HepG2 (cell line): ENCODE measurements around the gene NCOA3. TPM values are rescaled to one million over a fixed set of nuclear protein-coding genes. Genes with fewer than 3 reads are reported as not detected.

ENCODE experiments used
- AGO1 ChIP-seq: fragments of 200-400 bp; formaldehyde crosslinking; IDR thresholded peaks from 2 replicates; pipeline ENCODE4 v1.6.1; 2017; ENCODE audit warnings: mild to moderate bottlenecking, low read depth, low read length, moderate library complexity; ENCODE audit not compliant: poor library complexity, severe bottlenecking
- ATM ChIP-seq: fragments of 450-650 bp; IDR thresholded peaks from 2 replicates; pipeline ENCODE4 v1.7.1; 2017; ENCODE audit warnings: mild to moderate bottlenecking, borderline replicate concordance
- BORCS8-MEF2B ChIP-seq: sonication (generic); formaldehyde crosslinking; IDR thresholded peaks from 2 replicates; pipeline ENCODE4 v1.8.0; 2022; ENCODE audit warnings: mild to moderate bottlenecking, missing genetic modification reagents
- CEBPG ChIP-seq: IDR thresholded peaks from 2 replicates; pipeline ENCODE4 v1.6.1; 2016
- KDM5B ChIP-seq: sonication (generic); formaldehyde crosslinking; IDR thresholded peaks from 2 replicates; pipeline ENCODE4 v1.4.0; 2020; ENCODE audit warnings: missing genetic modification reagents, mild to moderate bottlenecking, borderline replicate concordance
- MED1 ChIP-seq: sonication (generic); formaldehyde crosslinking; IDR thresholded peaks from 2 replicates; pipeline ENCODE4 v1.4.0; 2020; ENCODE audit warnings: missing genetic modification reagents
- RAD21 ChIP-seq: fragments of 450-650 bp; formaldehyde crosslinking; IDR thresholded peaks from 2 replicates; pipeline ENCODE4 v1.5.0; 2020; ENCODE audit warnings: mild to moderate bottlenecking
- SRF ChIP-seq: IDR thresholded peaks from 2 replicates; pipeline ENCODE4 v1.6.1; 2011; ENCODE audit warnings: mild to moderate bottlenecking, low read depth, low read length, moderate library complexity
- TSC22D2 ChIP-seq: sonication (generic); formaldehyde crosslinking; IDR thresholded peaks from 2 replicates; pipeline ENCODE4 v1.5.1; 2020; ENCODE audit warnings: missing genetic modification reagents, mild to moderate bottlenecking, borderline replicate concordance
- ZNF136 ChIP-seq: sonication (generic); formaldehyde crosslinking; IDR thresholded peaks from 2 replicates; pipeline ENCODE4 v1.8.1; 2022; ENCODE audit warnings: low read depth, mild to moderate bottlenecking, moderate library complexity, missing genetic modification reagents
- ZNF160 ChIP-seq: sonication (generic); formaldehyde crosslinking; IDR thresholded peaks from 2 replicates; pipeline ENCODE4 v1.8.0; 2022; ENCODE audit warnings: mild to moderate bottlenecking, inconsistent platforms, missing genetic modification reagents
- ZNF407 ChIP-seq: sonication (generic); formaldehyde crosslinking; IDR thresholded peaks from one replicate; pipeline ENCODE4 v1.5.1; 2020; ENCODE audit warnings: mild to moderate bottlenecking, missing genetic modification reagents; ENCODE audit errors: not compliant biosample characterization
- ZNF550 ChIP-seq: sonication (generic); formaldehyde crosslinking; IDR thresholded peaks from 2 replicates; pipeline ENCODE4 v1.4.0; 2020; ENCODE audit warnings: mild to moderate bottlenecking, missing genetic modification reagents, borderline replicate concordance
- ZNF557 ChIP-seq: sonication (generic); formaldehyde crosslinking; IDR thresholded peaks from 2 replicates; pipeline ENCODE4 v1.4.0; 2020; ENCODE audit warnings: missing genetic modification reagents
- ZNF598 ChIP-seq: sonication (generic); formaldehyde crosslinking; IDR thresholded peaks from 2 replicates; pipeline ENCODE4 v1.5.1; 2020; ENCODE audit warnings: mild to moderate bottlenecking, missing genetic modification reagents, borderline replicate concordance
- polyA plus RNA-seq, 8 experiments: library from polyadenylated mRNA; depleted of rRNA in 3 of 8; stranded (reverse) in 7 of 8; unstranded in 1 of 8; fragments of >200 nt; fragmentation: Illumina TruSeq in 4 of 8; extraction: Trizol in 4 of 8; gene quantifications; 2 replicates each; pipeline versions ENCODE4 v1.2.1 to v1.2.3, GENCODE V29; 2011 to 2016; ENCODE audit warnings: low read depth in 4 of 8, missing spikeins in 1 of 8, mixed read lengths in 1 of 8; ENCODE audit not compliant: insufficient read depth in 1 of 8
- total RNA-seq, 5 experiments: library from RNA; depleted of rRNA; stranded (reverse); fragments of >200 nt; fragmentation: Illumina TruSeq; extraction: Trizol; gene quantifications; 2 replicates each; pipeline ENCODE4 v1.2.3, GENCODE V29; 2016; ENCODE audit warnings: low read depth in 1 of 5
- TF ChIP-seq, protein P1 (sequence below): sonication (generic); formaldehyde crosslinking; IDR thresholded peaks from 2 replicates; pipeline ENCODE4 v1.9.0; 2022; ENCODE audit warnings: low read depth, missing genetic modification reagents
- TF ChIP-seq, protein P2 (sequence below): sonication (generic); formaldehyde crosslinking; IDR thresholded peaks from 2 replicates; pipeline ENCODE4 v1.5.0; 2020; ENCODE audit warnings: mild to moderate bottlenecking, missing genetic modification reagents, borderline replicate concordance

Gene NCOA3
- total and polyA plus RNA-seq, 2 of the 13 experiments (the other 11 are each of a cell fraction or from before 2014, with no cell fraction given): 35.0 to 56.8 TPM

DNA sequence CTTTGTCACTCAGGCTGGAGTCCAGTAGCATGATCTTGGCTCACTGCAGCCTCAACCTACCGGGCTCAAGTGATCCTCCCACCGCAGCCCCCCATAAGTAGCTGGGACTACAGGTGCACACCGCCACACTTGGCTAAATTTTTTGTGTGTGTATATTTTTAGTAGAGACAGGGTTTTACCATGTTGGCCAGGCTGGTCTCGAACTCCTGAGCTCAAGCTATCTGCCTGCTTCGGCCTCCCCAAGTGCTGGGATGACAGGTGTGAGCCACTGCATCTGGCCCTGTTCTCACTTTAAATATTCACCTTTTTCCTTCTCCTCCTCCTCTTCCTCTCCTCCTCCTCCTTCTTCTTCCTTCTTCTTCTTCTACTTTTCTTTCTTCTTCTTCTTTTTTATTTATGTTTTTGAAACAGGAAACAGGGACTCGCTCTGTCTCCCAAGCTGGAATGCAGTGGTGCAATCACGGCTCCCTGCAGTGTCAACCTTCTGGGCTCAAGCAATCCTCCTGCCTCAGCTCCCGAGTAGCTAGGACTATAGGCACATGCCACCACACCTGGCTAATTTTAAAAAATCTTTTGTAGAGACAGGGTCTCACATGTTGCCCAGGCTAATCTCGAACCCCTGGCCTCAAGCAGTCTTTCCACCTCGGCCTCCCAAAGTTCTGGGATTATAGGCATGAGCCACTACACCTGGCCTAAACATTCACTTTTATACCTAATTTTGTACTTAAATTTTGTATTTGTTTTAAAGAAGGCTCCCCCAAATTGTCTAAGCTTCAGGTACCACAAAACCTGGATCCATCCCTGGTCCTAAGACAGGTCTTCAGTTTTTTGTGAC, 47.2 kb upstream of the NCOA3 start (continued):
- TF ChIP-seq, protein P1, sequence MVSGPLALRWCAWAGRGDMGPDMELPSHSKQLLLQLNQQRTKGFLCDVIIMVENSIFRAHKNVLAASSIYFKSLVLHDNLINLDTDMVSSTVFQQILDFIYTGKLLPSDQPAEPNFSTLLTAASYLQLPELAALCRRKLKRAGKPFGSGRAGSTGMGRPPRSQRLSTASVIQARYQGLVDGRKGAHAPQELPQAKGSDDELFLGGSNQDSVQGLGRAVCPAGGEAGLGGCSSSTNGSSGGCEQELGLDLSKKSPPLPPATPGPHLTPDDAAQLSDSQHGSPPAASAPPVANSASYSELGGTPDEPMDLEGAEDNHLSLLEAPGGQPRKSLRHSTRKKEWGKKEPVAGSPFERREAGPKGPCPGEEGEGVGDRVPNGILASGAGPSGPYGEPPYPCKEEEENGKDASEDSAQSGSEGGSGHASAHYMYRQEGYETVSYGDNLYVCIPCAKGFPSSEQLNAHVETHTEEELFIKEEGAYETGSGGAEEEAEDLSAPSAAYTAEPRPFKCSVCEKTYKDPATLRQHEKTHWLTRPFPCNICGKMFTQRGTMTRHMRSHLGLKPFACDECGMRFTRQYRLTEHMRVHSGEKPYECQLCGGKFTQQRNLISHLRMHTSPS (CRISPR knock-in tag): no peak
- no peak for TF ChIP-seq ZNF136 (CRISPR knock-in tag)
- TF ChIP-seq BORCS8-MEF2B (CRISPR knock-in tag): 0 out of 2 replicates have a peak, but pooled peaks have one; percentile 36
- TF ChIP-seq KDM5B (CRISPR knock-in tag): 0 out of 2 replicates have a peak, but pooled peaks have one; percentile 0
- TF ChIP-seq TSC22D2 (CRISPR knock-in tag): peak; percentile 7; the same call in 1 of the 2 replicates
- 0 out of 2 replicates have a peak, but pooled peaks have one; percentile 36 for TF ChIP-seq ZNF598 (CRISPR knock-in tag)
- no peak for TF ChIP-seq SRF
- no peak for TF ChIP-seq ATM
- no peak for TF ChIP-seq ZNF550
- TF ChIP-seq RAD21 (CRISPR knock-in tag): no peak
- TF ChIP-seq ZNF160 (CRISPR knock-in tag): 0 out of 2 replicates have a peak, but pooled peaks have one; percentile 8
- TF ChIP-seq CEBPG (CRISPR knock-in tag): peak; percentile 88
- TF ChIP-seq AGO1: no peak
- 0 out of 2 replicates have a peak, but pooled peaks have one; percentile 60 for TF ChIP-seq ZNF557
- no peak for TF ChIP-seq MED1
- peak; percentile 39 for TF ChIP-seq ZNF407 (CRISPR knock-in tag)
- TF ChIP-seq, protein P2, sequence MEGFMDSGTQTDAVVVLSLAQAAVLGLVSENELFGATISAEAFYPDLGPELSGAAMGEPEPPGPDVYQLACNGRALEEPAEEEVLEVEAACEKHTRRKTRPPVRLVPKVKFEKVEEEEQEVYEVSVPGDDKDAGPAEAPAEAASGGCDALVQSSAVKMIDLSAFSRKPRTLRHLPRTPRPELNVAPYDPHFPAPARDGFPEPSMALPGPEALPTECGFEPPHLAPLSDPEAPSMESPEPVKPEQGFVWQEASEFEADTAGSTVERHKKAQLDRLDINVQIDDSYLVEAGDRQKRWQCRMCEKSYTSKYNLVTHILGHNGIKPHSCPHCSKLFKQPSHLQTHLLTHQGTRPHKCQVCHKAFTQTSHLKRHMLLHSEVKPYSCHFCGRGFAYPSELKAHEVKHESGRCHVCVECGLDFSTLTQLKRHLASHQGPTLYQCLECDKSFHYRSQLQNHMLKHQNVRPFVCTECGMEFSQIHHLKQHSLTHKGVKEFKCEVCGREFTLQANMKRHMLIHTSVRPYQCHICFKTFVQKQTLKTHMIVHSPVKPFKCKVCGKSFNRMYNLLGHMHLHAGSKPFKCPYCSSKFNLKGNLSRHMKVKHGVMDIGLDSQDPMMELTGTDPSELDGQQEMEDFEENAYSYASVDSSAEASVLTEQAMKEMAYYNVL (CRISPR knock-in tag): peak; percentile 87; the same call in 1 of the 2 replicates
